Peyer's patch (tissue), 4 donors: Measurements from ENCODE around the gene GABBR2.

Experiments used
- CTCF ChIP-seq, 6 experiments: fragments of 450-650 bp in 4 of 6; fragments of 200-600 bp in 2 of 6; sonication (generic) in 1 of 6; IDR thresholded peaks; one replicate each; pipeline ENCODE4 v1.5.1; 2017 to 2019; ENCODE audit warnings: antibody characterized with exemption in 6 of 6, mild to moderate bottlenecking in 3 of 6, moderate library complexity in 1 of 6
- POLR2A ChIP-seq, 2 donors: fragments of 450-650 bp; IDR thresholded peaks; one replicate each; pipeline ENCODE4 v1.5.1; 2017; ENCODE audit warnings: antibody characterized with exemption in 2 of 2, mild to moderate bottlenecking in 2 of 2, moderate library complexity in 2 of 2

- TF ChIP-seq CTCF (IDR thresholded peaks at IDR 0.05) (no peak), POLR2A (IDR thresholded peaks at IDR 0.05) (no peak)
Measured at GRCh38 chr9:98334796-98335195, 373.9 kb downstream of the GABBR2 start.
